Measurements from ENCODE around the gene GIMAP2.

GIMAP2 gene

GRCh38 chr7:150734254-150734653 is 48.7 kb downstream of the GIMAP2 start:
- no peak for DNase-seq

DNA sequence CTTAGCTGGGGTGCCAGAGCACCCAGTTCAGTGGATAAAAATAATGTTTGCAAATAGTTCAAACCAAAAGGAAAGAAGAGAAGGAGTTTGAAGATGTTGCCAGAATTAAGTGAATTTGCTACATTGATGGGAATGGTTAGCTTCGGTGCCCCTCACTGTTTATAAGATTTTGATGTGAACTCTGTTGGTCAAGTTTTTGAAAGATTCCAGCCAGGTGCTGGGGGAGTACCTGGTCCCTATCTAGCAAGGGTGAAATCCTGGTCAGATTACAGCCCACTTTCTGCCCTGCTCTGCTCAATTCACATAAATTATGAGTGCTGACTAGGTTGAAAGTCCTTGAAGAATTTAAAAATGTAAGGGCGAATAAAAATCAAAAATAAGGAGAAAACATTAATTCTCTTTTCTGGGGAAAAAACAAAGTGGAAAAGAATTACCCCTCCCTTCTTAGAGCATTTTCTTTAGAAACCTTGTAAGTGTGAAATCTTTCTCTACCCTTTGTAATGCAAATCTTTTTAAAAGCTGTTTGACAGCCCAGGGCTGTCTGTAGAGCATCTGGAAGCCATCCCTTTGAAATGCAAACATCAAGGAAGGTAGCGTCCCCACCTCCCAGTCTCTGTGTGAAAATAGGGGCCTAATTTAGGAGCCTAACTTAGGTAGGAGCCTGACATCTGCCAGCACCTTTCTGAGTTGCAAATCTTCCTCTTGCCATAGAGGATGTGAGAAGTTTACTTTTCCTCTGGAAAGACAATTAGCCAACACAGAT is 50.3 kb downstream of the GIMAP2 start:
- no peak for DNase-seq

GRCh38 chr7:150736864-150737263 is 51.4 kb downstream of the GIMAP2 start:
- no peak for DNase-seq

DNA sequence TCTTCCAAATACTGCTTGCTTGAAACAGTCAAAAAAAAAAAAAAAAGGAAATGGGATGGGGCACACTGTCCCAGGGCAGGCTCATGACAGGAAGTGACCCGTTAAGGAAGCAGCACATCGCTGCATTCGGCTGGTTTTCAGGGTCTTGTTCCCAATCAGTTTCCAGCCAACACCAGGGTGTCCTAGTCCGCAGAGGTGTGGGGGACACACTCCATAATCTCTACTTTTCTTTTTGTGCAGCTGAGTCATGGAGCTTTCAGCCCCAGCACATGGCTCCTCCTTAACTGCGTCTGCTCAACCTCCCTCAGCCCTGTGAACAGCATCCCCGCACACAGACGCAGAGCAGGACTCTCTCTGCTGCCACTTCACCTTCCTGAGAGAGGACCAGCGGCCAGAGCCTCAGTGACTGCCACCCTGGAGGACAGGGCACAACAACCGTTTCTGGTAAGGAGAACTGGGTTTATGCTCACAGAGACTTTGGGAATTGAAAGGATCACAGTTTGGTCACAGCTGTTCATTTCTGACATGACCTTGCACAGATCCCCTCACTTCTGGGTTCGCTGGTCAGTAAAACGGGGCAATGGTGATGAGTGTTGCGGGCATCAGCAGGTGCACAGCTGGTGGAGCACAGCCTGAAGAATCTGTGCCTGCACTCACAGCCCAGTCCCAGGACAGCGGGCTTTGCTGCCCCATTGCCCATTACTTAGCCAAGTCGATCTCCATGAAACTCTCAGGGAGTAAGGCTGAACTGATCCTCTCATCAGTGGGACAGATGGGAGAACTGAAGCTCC is 52.0 kb downstream of the GIMAP2 start, which contains the start of gene GIMAP5:
TSS of gene GIMAP5 (plus strand) at position 154 of the 791 bp plus-strand sequence. CDS start 3,467 bp downstream, outside the sequence.
- no peak for DNase-seq

GRCh38 chr7:150738092-150738491 is 52.6 kb downstream of the GIMAP2 start:
- no peak for DNase-seq

- no peak for DNase-seq
Observed at GRCh38 chr7:150738591-150739001, 53.1 kb downstream of the GIMAP2 start.

DNA sequence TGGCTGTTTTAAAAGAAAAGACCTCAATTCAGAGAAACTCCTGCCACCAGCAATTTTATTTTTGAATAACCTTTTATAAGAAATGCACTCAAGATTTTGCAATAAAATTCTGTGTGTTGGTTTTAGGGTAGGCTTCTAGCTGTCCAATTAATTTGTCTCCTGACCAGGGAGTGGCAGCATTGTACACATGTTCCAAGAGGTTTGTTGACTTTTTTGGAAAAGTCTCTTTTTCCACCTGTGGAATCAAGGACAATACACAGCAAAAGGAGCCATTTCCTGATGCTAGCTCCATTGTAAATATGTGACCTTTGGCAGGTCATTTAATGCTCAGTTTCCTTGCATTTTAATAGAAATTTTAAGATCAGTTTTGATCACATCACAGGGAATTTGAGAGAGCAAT is 53.5 kb downstream of the GIMAP2 start:
- DNase-seq, result no peak

DNA sequence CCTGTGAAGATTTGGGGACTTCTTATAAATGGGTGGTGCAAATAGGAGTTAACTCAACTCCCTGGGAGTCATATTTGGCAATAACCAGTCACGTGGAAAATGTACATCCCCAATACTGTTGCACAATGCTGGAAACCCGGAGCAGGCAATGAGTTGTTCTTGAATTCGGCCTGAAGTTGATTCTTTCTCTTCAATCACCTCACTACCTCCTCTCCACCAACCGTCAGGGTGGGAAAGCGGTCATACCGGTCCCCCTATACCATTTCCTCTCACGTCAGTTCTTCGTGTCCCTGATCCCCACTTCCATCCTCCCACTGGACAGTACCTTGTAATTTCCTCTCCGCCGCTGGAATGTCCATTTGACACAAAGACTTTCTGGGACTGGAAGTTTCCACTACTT is 54.5 kb downstream of the GIMAP2 start:
- DNase-seq, result no peak

DNA sequence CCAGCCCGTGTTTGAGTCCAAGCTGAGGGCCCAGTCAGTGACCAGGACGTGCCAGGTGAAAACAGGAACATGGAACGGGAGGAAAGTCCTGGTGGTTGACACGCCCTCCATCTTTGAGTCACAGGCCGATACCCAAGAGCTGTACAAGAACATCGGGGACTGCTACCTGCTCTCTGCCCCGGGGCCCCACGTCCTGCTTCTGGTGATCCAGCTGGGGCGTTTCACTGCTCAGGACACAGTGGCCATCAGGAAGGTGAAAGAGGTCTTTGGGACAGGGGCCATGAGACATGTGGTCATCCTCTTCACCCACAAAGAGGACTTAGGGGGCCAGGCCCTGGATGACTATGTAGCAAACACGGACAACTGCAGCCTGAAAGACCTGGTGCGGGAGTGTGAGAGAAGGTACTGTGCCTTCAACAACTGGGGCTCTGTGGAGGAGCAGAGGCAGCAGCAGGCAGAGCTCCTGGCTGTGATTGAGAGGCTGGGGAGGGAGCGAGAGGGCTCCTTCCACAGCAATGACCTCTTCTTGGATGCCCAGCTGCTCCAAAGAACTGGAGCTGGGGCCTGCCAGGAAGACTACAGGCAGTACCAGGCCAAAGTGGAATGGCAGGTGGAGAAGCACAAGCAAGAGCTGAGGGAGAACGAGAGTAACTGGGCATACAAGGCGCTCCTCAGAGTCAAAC is 56.9 kb downstream of the GIMAP2 start:
- DNase-seq, result no peak
